ENCODE results near the gene TOM1. TPM values are rescaled to one million over a fixed set of nuclear protein-coding genes. Genes with fewer than 3 reads are reported as not detected.

Gene TOM1
- total and polyA plus RNA-seq, 2 of the 13 experiments (the other 11 are each of a cell fraction or from before 2014, with no cell fraction given) = 30.8 to 87.3 TPM

DNA sequence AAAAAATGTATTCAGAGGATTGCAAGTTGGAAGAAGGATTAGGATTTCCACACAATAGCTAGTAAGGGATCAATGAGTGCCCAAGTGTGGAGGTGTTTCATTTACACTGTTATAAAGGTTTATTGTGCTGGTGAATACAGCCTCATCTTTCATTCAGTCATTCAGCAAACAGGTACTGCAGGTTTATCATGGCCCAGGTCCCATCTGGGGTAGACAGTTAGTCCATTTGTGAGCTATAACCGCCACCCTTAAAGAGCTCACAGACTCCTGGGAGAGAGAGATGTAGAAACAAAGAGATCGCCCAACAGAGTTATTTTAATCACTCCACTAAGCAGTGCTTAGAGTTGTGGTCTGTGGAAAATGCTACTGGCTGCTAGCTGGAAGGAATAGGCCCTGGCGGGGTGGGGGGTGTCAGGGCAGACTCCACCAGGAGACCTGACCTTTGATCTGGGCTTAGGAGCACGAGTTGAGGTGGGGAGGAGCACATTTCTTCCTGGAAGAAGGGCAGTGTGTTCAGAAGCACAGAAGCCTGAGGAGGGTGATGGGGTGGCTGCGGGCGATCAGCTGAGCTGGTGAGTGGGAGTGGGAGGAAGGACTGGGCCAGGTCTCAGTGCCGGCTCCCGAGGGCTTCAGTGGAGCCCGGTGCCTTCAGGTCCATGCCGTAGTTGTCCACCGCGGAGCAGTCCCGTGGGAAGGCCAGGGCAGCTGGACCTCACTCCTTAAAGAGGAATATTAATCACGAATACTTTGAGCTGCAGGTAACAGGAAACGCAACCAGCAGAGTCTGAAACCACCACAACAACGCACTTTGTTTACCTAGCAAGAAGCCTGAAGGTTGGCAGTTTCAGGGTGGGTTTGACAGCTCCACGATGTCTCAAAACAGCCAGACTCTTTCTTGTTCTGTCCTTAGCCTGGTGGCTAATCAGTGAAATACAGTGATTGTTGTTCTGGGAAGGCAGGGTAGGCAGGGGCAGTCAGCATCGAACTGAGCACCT lies 11.2 kb downstream of the TOM1 start (continued):
- TF ChIP-seq, protein P1, sequence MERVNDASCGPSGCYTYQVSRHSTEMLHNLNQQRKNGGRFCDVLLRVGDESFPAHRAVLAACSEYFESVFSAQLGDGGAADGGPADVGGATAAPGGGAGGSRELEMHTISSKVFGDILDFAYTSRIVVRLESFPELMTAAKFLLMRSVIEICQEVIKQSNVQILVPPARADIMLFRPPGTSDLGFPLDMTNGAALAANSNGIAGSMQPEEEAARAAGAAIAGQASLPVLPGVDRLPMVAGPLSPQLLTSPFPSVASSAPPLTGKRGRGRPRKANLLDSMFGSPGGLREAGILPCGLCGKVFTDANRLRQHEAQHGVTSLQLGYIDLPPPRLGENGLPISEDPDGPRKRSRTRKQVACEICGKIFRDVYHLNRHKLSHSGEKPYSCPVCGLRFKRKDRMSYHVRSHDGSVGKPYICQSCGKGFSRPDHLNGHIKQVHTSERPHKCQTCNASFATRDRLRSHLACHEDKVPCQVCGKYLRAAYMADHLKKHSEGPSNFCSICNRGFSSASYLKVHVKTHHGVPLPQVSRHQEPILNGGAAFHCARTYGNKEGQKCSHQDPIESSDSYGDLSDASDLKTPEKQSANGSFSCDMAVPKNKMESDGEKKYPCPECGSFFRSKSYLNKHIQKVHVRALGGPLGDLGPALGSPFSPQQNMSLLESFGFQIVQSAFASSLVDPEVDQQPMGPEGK (CRISPR knock-in tag; IDR thresholded peaks at IDR 0.05) = peak; percentile 93
- TF ChIP-seq MEF2D (CRISPR knock-in tag; IDR thresholded peaks at IDR 0.05) (no peak), AKAP8 (CRISPR knock-in tag; IDR thresholded peaks at IDR 0.05) (no peak), CBX2 (IDR thresholded peaks at IDR 0.05; ENCODE audit: low read depth, low read length) (no peak), CBX2 (CRISPR knock-in tag; IDR thresholded peaks at IDR 0.05; ENCODE audit: low read depth) (no peak), ZNF468 (CRISPR knock-in tag; IDR thresholded peaks at IDR 0.05) (no peak), SMC3 (IDR thresholded peaks at IDR 0.05; ENCODE audit: low read length) (no peak), SCMH1 (CRISPR knock-in tag; IDR thresholded peaks at IDR 0.05; ENCODE audit: borderline replicate concordance) (no peak), GFI1 (CRISPR knock-in tag; IDR thresholded peaks at IDR 0.05; ENCODE audit: borderline replicate concordance) (peak; percentile 55; the same call in 1 of the 2 replicates), ZSCAN31 (CRISPR knock-in tag; IDR thresholded peaks at IDR 0.05; ENCODE audit: low read depth) (no peak), ZBTB7B (CRISPR knock-in tag; IDR thresholded peaks at IDR 0.05) (peak; percentile 29; the same call in 1 of the 2 replicates)
- TF ChIP-seq, protein P2, sequence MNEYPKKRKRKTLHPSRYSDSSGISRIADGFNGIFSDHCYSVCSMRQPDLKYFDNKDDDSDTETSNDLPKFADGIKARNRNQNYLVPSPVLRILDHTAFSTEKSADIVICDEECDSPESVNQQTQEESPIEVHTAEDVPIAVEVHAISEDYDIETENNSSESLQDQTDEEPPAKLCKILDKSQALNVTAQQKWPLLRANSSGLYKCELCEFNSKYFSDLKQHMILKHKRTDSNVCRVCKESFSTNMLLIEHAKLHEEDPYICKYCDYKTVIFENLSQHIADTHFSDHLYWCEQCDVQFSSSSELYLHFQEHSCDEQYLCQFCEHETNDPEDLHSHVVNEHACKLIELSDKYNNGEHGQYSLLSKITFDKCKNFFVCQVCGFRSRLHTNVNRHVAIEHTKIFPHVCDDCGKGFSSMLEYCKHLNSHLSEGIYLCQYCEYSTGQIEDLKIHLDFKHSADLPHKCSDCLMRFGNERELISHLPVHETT (CRISPR knock-in tag; conservative IDR thresholded peaks at IDR 0.05) = no peak
- TF ChIP-seq, protein P3, sequence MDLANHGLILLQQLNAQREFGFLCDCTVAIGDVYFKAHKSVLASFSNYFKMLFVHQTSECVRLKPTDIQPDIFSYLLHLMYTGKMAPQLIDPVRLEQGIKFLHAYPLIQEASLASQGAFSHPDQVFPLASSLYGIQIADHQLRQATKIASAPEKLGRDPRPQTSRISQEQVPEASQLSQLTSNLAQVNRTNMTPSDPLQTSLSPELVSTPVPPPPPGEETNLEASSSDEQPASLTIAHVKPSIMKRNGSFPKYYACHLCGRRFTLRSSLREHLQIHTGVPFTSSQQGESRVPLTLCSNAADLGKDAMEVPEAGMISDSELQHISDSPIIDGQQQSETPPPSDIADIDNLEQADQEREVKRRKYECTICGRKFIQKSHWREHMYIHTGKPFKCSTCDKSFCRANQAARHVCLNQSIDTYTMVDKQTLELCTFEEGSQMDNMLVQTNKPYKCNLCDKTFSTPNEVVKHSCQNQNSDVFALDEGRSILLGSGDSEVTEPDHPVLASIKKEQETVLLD (CRISPR knock-in tag; IDR thresholded peaks at IDR 0.05; ENCODE audit: low read depth) = no peak
- TF ChIP-seq, protein P4, sequence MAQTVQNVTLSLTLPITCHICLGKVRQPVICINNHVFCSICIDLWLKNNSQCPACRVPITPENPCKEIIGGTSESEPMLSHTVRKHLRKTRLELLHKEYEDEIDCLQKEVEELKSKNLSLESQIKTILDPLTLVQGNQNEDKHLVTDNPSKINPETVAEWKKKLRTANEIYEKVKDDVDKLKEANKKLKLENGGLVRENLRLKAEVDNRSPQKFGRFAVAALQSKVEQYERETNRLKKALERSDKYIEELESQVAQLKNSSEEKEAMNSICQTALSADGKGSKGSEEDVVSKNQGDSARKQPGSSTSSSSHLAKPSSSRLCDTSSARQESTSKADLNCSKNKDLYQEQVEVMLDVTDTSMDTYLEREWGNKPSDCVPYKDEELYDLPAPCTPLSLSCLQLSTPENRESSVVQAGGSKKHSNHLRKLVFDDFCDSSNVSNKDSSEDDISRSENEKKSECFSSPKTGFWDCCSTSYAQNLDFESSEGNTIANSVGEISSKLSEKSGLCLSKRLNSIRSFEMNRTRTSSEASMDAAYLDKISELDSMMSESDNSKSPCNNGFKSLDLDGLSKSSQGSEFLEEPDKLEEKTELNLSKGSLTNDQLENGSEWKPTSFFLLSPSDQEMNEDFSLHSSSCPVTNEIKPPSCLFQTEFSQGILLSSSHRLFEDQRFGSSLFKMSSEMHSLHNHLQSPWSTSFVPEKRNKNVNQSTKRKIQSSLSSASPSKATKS (CRISPR knock-in tag; IDR thresholded peaks at IDR 0.05) = no peak
- TF ChIP-seq, protein P5, sequence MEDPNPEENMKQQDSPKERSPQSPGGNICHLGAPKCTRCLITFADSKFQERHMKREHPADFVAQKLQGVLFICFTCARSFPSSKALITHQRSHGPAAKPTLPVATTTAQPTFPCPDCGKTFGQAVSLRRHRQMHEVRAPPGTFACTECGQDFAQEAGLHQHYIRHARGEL (CRISPR knock-in tag; IDR thresholded peaks at IDR 0.05) = no peak
